IPS-NIHi7 (cell line): Measurements from ENCODE around the gene KIF1A.
"Not testable (repeated sequence)": the region's sequence is repeated elsewhere in the genome, so short reads cannot be mapped to it uniquely, and the experiment has no call there.

Source experiments
- DNase-seq: peaks from one replicate; pipeline ENCODE4 v3.0.0; 2012; ENCODE audit warnings: mixed read lengths; ENCODE audit errors: extremely low spot score

The KIF1A gene

DNA sequence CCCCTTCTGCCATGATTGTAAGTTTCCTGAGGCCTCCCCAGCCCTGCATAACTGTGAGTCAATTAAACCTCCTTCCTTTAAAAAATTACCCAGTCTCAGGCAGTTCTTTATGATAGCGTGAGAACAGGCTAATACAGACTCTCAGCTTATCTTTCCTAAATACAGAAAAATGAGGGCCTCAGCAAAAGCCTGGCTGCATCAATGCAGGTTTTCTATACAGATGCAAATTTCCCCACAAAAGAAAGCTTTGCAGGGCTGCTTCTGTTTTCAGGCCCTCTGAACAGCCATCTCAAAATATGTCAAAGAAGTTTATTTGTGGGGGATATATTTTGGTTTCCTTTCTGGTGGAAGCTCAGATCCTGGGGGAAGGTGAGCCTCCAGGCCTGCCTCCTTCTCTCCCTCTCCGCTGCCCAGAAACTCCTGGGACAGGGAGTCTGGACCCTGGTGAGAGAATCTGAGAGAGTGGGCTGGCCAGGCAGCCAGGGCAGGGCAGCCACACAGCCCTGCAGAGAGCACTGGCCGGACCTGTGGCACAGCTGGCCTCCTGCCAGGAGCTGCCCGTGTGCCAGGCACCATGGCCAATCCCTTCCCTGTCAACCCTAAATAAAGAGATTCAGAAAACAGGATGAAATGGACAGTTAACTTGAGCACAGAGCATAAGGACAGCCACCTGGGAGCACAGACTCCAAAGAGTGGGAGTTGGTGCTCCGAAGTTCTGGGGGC, 27.0 kb upstream of the KIF1A start:
- DNase-seq, result no peak

DNA sequence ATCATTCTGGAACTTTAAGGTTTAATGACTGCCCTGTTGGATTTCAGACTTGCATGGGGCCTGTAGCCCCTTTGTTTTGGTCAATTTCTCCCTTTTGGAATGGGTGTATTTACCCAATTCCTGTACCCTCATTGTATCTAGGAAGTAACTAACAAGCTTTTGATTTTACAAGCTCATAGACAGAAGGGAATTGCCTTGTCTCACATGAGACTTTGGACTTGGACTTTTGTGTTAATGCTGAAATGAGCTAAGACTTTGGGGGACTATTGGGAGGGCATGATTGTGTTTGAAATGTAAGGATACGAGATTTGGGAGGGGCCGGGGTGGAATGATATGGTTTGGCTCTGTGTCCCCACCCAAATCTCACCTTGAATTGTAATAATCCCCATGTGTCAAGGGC, 26.3 kb upstream of the KIF1A start:
- DNase-seq, result not testable (repeated sequence)

GRCh38 chr2:240840435-240841060, 20.5 kb upstream of the KIF1A start:
- DNase-seq, result peak; percentile 85

GRCh38 chr2:240839152-240840143, 19.4 kb upstream of the KIF1A start:
- no peak for DNase-seq

DNA sequence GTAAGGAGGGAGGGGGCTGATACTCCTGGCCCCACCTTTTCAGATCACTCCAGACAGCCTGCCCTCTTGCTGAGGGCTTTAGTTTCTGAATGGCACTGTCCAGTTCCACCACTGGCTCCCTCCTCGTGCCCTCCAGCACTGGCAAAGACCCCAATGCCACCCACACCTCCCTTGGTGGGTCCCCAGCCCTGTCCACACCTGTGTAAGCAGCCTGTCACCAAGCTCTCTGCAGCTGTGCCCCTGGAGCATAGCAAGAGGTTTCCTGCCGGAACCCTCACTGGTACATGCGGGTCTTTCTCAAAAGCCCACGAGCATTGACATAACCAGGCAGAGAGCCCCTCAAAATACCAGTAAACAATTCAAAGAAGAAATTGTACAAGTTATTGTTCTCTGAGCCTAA, 17.6 kb upstream of the KIF1A start:
- no peak for DNase-seq

- no peak for DNase-seq
These were observed 16.9 kb upstream of the KIF1A start for GRCh38 chr2:240836781-240837467.

GRCh38 chr2:240835528-240835927, 15.5 kb upstream of the KIF1A start:
- DNase-seq, result no peak

DNA sequence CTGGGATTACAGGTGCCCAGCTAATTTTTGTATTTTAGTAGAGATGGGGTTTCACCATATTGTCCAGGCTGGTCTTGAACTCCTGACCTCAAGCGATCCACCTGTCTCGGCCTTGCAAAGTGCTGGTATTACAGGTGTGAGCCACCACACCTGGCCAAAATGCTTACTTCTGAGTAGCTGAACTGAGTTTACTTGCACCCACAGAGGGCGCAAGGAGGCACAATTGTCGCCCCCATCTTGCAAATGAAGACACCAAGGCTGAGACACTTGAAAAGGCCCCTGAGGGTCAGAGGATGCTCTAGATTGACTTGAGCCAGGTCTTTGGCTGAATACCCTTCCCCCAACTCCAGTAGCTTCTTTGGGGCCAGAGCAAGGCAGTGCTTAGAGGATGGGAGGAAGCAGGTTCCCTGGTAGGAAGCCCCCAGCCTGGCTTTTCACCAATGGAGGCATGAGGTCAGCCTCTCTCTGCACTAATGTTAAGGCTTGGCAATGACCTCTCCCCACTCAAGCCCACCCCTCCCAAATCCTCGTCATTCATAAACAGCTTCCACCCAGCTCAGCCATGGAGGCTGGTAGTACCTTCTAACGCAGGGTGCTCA, 14.5 kb upstream of the KIF1A start:
- no peak for DNase-seq

DNA sequence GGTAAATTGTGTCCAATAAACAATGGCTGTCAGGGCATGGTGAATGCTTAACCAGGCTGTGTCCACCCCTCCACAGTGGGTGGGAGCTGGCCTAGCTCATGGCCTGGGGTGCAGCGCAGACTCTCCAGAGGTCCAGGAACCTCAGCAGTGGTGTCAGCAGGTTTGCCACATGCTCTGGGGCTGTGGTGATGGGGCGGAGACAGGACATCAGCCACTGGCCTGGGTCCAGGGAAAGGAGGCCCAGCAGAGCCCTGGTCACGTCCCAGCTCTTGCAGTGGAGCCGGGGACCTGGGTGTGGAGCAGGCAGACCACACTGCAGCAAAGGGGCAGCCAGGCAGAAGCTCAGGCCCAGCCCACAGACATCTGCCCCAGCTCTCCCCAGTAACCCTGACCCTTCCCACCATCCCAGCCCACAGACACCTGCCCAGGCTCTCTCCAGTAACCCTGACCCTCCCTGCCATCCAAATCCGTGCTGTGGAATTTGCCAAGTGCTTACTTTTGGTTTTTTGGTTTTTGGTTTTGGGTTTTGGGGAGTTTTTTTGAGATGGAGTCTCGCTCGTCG, 13.8 kb upstream of the KIF1A start:
- DNase-seq, result no peak

- no peak for DNase-seq
These were observed 13.0 kb upstream of the KIF1A start for GRCh38 chr2:240832921-240833494.

GRCh38 chr2:240832205-240832727, 12.2 kb upstream of the KIF1A start:
- DNase-seq, result peak; percentile 95

GRCh38 chr2:240831594-240832204, 11.7 kb upstream of the KIF1A start:
- peak; percentile 46 for DNase-seq

DNA sequence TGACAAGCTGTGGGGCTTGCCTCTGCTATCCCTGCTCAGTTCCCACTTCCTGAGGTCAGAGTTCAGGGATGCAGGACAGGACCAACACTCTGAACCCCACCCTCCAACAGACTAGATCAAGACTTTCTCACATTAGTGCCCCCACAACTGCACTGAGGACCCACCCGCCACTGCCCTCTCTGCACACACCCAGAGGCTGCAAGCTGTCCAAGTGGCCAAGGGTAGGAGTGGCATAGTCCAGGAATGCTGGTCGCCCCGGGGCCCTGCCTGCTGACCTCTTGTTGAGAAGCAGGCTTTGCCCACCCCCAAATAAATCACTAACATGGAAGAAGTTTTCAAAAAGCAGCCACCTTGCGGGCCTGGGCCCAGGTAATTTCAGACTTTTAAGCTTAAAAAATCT, 5.5 kb upstream of the KIF1A start:
- no peak for DNase-seq

GRCh38 chr2:240823449-240824336, 3.7 kb upstream of the KIF1A start:
- no peak for DNase-seq

- no peak for DNase-seq
These were observed 2.3 kb upstream of the KIF1A start for GRCh38 chr2:240822280-240822847.

- DNase-seq, result no peak
These were observed 1.4 kb upstream of the KIF1A start for GRCh38 chr2:240821429-240821778.

DNA sequence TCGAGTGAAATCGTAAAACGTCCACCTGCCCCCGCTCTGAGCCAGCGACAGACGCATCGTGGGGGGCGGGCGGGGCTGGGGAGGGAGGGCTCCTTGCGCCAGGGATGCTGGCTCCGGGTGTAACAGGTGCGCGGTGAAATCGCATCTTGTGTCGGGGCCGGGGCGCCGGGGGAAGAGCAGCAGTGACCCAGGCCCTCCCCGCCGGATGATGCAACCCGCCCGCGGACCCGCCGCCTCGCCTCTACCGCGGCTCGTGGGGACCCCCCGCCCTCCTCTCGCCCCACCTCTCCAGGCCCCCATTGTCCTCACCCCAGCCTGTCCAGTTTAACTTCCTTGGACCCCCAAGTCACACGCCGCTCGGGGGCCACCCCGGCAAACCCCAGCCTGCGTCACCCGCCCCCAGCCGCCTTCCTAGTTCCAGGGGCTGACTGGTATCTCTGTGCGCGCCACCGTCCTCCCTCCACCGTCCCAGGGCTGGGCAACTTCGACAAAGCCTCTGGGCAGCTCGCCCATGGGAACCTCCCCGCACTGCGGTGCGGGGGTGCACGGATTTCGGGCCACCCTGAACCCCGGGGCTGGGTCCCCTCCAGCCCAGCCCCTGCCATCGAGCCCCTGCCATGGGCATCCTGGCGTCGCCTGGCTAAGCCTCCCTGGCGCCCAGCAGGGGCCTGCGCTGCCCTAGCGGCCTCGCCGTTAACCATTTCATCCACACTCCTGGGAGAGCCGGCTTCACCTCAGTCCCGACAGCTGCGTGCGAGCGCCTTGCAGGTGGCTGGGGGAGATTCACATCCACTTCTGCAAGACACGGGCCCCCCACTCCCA, 799 bp upstream of the KIF1A start:
- peak; percentile 52 for DNase-seq
